Endothelial cell of umbilical vein (primary cell): ENCODE results near the gene COL5A1. TPM values are rescaled to one million over a fixed set of nuclear protein-coding genes. Genes with fewer than 3 reads are reported as not detected.

Experiments used
- BruUV-seq: library from RNA; stranded (reverse); fragments of 400-500 nt; replicated peaks from 2 replicates; lab custom pipeline; 2021; lab: Mats Ljungman, UMichigan
- CTCF ChIA-PET: fragments of 300-600, 350-600 bp; sonication (Branson Sonifier 250); formaldehyde crosslinking; loops from one replicate; lab custom pipeline; 2021; ENCODE audit warnings: antibody characterized with exemption, inconsistent platforms; lab: Charles Lee
- POLR2A ChIA-PET: fragments of 300-600, 350-600 bp; sonication (Branson Sonifier 250); formaldehyde crosslinking; loops from one replicate; lab custom pipeline; 2021; ENCODE audit warnings: antibody characterized with exemption, inconsistent platforms; lab: Charles Lee
- DNase-seq: peaks from one replicate; pipeline ENCODE4 v3.0.0-alpha.2; 2011; ENCODE audit warnings: low read depth, low spot score
- FAIRE-seq: peaks from 2 replicates; lab custom pipeline; 2011; peaks lifted over from hg19 to GRCh38; lab: Jason Lieb, UNC
- H2AFZ ChIP-seq: 2 replicates; pipeline ENCODE4 v1.6.0; 2012; ENCODE audit warnings: low read depth, low read length, control low read depth, inconsistent platforms
- H3K27ac ChIP-seq: 2 replicates; pipeline ENCODE4 v1.5.1; 2011; ENCODE audit warnings: low read depth, mild to moderate bottlenecking, control low read depth, low read length, moderate library complexity; ENCODE audit not compliant: insufficient read depth
- H3K27me3 ChIP-seq, 2 experiments: 2 replicates each; pipeline versions ENCODE4 v1.6.0 to v1.6.1; 2011; ENCODE audit warnings: low read length in 2 of 2, mixed read lengths in 1 of 2; ENCODE audit not compliant: control insufficient read depth in 2 of 2, insufficient read depth in 2 of 2
- H3K36me3 ChIP-seq, 2 experiments: 2 replicates in 1 of 2; 3 replicates in 1 of 2; pipeline ENCODE4 v1.5.1; 2011; ENCODE audit warnings: low read length in 2 of 2, mild to moderate bottlenecking in 1 of 2, moderate library complexity in 1 of 2; ENCODE audit not compliant: control insufficient read depth in 2 of 2, insufficient read depth in 2 of 2; ENCODE audit errors: extremely low read depth in 1 of 2
- H3K4me1 ChIP-seq: 3 replicates; pipeline ENCODE4 v1.5.1; 2011; ENCODE audit warnings: mild to moderate bottlenecking, low read length; ENCODE audit not compliant: control insufficient read depth, insufficient read depth; ENCODE audit errors: extremely low read depth
- H3K4me2 ChIP-seq: 2 replicates; pipeline ENCODE4 v1.6.1; 2011; ENCODE audit warnings: low read length, control low read depth, mixed read lengths; ENCODE audit not compliant: insufficient read depth
- H3K4me3 ChIP-seq, 3 experiments: fragments of 200-600 bp in 1 of 3; sonication (generic), shearing (Covaris generic) in 1 of 3; replicated peaks in 1 of 3; 2 replicates each; pipeline ENCODE4 v1.5.1; 2011 to 2016; ENCODE audit warnings: control low read depth in 3 of 3, low read length in 3 of 3, mild to moderate bottlenecking in 2 of 3, inconsistent platforms in 1 of 3, low read depth in 1 of 3, moderate library complexity in 1 of 3; ENCODE audit not compliant: insufficient read depth in 1 of 3
- H3K79me2 ChIP-seq: 2 replicates; pipeline ENCODE4 v1.6.0; 2012; ENCODE audit warnings: low read length, inconsistent platforms; ENCODE audit not compliant: control insufficient read depth, insufficient read depth
- H3K9ac ChIP-seq: replicated peaks from 2 replicates; pipeline ENCODE3; 2011; ENCODE audit warnings: low read length, control low read depth; ENCODE audit not compliant: insufficient read depth; ENCODE audit errors: extremely low read depth
- H3K9me1 ChIP-seq: replicated peaks from 3 replicates; pipeline ENCODE4 v1.6.0; 2011; ENCODE audit warnings: mild to moderate bottlenecking, low read length; ENCODE audit not compliant: control insufficient read depth, insufficient read depth; ENCODE audit errors: extremely low read depth
- H3K9me3 ChIP-seq: replicated peaks from 2 replicates; pipeline ENCODE4 v1.5.1; 2012; ENCODE audit warnings: low read length, inconsistent platforms; ENCODE audit not compliant: control insufficient read depth, insufficient read depth
- H4K20me1 ChIP-seq: replicated peaks from 2 replicates; pipeline ENCODE3; 2011; ENCODE audit warnings: mild to moderate bottlenecking, low read length; ENCODE audit not compliant: control insufficient read depth, insufficient read depth; ENCODE audit errors: extremely low read depth
- EZH2 ChIP-seq: IDR thresholded peaks from 2 replicates; pipeline ENCODE4 v1.6.1; 2012; ENCODE audit warnings: borderline replicate concordance, low read depth, mild to moderate bottlenecking, moderate library complexity, low read length, inconsistent platforms; ENCODE audit not compliant: severe bottlenecking
- FOS ChIP-seq: IDR thresholded peaks from 2 replicates; pipeline ENCODE4 v1.6.1; 2011; ENCODE audit warnings: mild to moderate bottlenecking, low read length, moderate library complexity, borderline replicate concordance; ENCODE audit not compliant: insufficient read depth
- GATA2 ChIP-seq: IDR thresholded peaks from 2 replicates; pipeline ENCODE4 v1.7.0; 2011; ENCODE audit warnings: low read depth, mild to moderate bottlenecking, moderate library complexity, mixed read lengths, low read length; ENCODE audit not compliant: insufficient read length, insufficient read depth
- MYC ChIP-seq: IDR thresholded peaks from one replicate; pipeline ENCODE4 v1.6.1; 2011; ENCODE audit warnings: mild to moderate bottlenecking, low read depth, low read length
- POLR2AphosphoS5 ChIP-seq: IDR thresholded peaks from 2 replicates; pipeline ENCODE4 v1.6.1; 2012; ENCODE audit warnings: low read depth, mild to moderate bottlenecking, control low read depth, low read length, moderate library complexity; ENCODE audit not compliant: insufficient read depth
- dilution Hi-C: fragments of 300-500 bp; cut with MboI; formaldehyde crosslinking; loops from one replicate; pipeline ENCODE4 v1.15.0; 2019; ENCODE audit warnings: low sequenced_read_pairs; ENCODE audit not compliant: extremely low pct_ligation_motif_present
- intact Hi-C: fragments of 100-400 bp; cut with micrococcal nuclease; formaldehyde crosslinking; loops from one replicate; pipeline ENCODE4 v1.10.0; 2022
- polyA plus RNA-seq, 4 experiments: library from polyadenylated mRNA; depleted of rRNA in 3 of 4; stranded (reverse) in 3 of 4; unstranded in 1 of 4; fragments of >200 nt; gene quantifications; 2 replicates each; pipeline versions ENCODE4 v1.2.1 to v1.2.3, GENCODE V29; 2011 to 2012; ENCODE audit warnings: missing spikeins in 1 of 4
- total RNA-seq: library from RNA; stranded (reverse); gene quantifications from 2 replicates; pipeline ENCODE4 v1.2.3, GENCODE V29; 2021
- TF ChIP-seq, protein P1 (sequence below): IDR thresholded peaks from 2 replicates; pipeline ENCODE4 v1.6.1; 2011; ENCODE audit not compliant: insufficient read depth, insufficient read length
- TF ChIP-seq, protein P2 (sequence below), 2 donors: IDR thresholded peaks; 1 replicate in 1 of 2; 2 replicates in 1 of 2; pipeline ENCODE4 v1.5.1; 2011; ENCODE audit warnings: low read length in 2 of 2, mild to moderate bottlenecking in 2 of 2, moderate library complexity in 2 of 2, control low read depth in 1 of 2, inconsistent platforms in 1 of 2, low read depth in 1 of 2; ENCODE audit not compliant: insufficient read depth in 1 of 2; ENCODE audit errors: extremely low read depth in 1 of 2

Gene COL5A1
- total and polyA plus RNA-seq, 2 donors (not counting 3 experiments of a cell fraction or from before 2014, with no cell fraction given): 97.4 to 175 TPM

DNA sequence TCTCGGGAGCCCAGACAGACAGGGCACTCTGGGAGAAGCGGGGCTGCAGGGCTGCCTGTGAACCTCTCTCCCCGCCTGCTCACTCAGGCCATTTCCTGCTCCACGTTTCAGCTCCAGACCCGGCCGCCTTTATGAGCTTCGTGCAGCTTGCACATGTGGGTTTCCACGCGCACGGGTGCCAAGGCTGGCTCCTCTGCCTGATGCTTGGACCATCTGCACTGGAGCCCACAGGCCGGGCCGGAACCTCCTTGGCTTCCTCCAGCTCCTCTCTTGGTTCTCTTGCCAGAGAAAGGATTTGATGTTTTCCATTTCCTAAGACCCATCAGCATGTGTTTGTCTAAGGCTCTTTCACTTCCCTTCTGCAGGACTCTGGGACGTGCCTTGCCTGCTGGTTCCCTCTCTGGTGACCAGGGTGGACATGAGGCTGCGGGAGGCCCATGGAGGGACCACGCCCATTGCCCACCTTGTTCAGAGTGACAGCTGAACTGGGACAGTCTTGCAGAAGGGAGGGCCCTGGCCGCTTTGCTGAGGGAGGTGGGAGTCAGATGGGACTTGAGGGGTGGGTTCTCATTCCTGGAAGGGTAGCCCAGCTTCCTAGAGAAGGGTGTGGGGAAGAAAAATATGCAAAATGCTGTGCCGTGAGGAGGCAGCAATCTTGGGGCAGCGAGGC lies 23.3 kb upstream of the COL5A1 start:
- H2AFZ ChIP-seq: peak overlapping the region; percentile 43
- POLR2A ChIA-PET: interaction anchor here (0.6 kb wide), 1 partner anchor 841 kb away, joined by 3 read pairs; no protein-coding TSS in a partner anchor
- DNase-seq: peak; percentile 13

More for the DNA sequence above, 23.3 kb upstream of the COL5A1 start:
- H3K4me1 ChIP-seq: peaks cover 8% of the 10 kb centered on the region
- no peaks in the 10 kb centered on the region for H3K9me3 ChIP-seq
- peaks cover 1 to 9% of the 10 kb centered on the region in 2 experiments for H3K27me3 ChIP-seq
- no peaks in the 10 kb centered on the region for H3K9me1 ChIP-seq
- H3K4me3 ChIP-seq: no peak overlapping the region
- no peak overlapping the region for H3K9ac ChIP-seq
- no peaks in the 10 kb centered on the region for H3K36me3 ChIP-seq
- no TSS peak for BruUV-seq
- CTCF ChIA-PET: interaction anchor here (0.7 to 1.2 kb wide), 4 partner anchors 16 to 169 kb away, joined by 3 to 4 read pairs (median 3); partner anchors contain the start of gene COL5A1
- dilution Hi-C loops (no loop called here), intact Hi-C loops (no loop called here)
- H3K4me2 ChIP-seq: no peak overlapping the region
- TF ChIP-seq, protein P1, sequence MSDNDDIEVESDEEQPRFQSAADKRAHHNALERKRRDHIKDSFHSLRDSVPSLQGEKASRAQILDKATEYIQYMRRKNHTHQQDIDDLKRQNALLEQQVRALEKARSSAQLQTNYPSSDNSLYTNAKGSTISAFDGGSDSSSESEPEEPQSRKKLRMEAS: no peak
- TF ChIP-seq POLR2AphosphoS5: no peak
- no peak for TF ChIP-seq EZH2
- TF ChIP-seq, protein P2, sequence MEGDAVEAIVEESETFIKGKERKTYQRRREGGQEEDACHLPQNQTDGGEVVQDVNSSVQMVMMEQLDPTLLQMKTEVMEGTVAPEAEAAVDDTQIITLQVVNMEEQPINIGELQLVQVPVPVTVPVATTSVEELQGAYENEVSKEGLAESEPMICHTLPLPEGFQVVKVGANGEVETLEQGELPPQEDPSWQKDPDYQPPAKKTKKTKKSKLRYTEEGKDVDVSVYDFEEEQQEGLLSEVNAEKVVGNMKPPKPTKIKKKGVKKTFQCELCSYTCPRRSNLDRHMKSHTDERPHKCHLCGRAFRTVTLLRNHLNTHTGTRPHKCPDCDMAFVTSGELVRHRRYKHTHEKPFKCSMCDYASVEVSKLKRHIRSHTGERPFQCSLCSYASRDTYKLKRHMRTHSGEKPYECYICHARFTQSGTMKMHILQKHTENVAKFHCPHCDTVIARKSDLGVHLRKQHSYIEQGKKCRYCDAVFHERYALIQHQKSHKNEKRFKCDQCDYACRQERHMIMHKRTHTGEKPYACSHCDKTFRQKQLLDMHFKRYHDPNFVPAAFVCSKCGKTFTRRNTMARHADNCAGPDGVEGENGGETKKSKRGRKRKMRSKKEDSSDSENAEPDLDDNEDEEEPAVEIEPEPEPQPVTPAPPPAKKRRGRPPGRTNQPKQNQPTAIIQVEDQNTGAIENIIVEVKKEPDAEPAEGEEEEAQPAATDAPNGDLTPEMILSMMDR (IDR thresholded peaks at IDR 0.05; ENCODE audit: extremely low read depth in 1 of 2, insufficient read depth in 1 of 2, low read depth in 1 of 2, low read length in 2 of 2): no peak
- TF ChIP-seq MYC: no peak
- no peak for TF ChIP-seq GATA2
- TF ChIP-seq FOS: no peak
- no peak overlapping the region for H3K27ac ChIP-seq
- FAIRE-seq: no peak
- H4K20me1 ChIP-seq: no peaks in the 10 kb centered on the region
- H3K79me2 ChIP-seq: no peaks in the 10 kb centered on the region
